Endodermal cell (in vitro differentiated cells): ENCODE results near the gene RAB4B. TPM values are rescaled to one million over a fixed set of nuclear protein-coding genes. Genes with fewer than 3 reads are reported as not detected.
"Not testable (repeated sequence)": the region's sequence is repeated elsewhere in the genome, so short reads cannot be mapped to it uniquely, and the experiment has no call there.

Source experiments
- DNase-seq: peaks from one replicate; pipeline ENCODE4 v3.0.0-alpha.2; 2017
- H3K27ac ChIP-seq: 2 replicates; pipeline ENCODE4 v1.5.1; 2013; ENCODE audit warnings: mild to moderate bottlenecking, low read depth, low read length, moderate library complexity
- H3K27me3 ChIP-seq: 2 replicates; pipeline ENCODE4 v1.6.1; 2013; ENCODE audit warnings: mild to moderate bottlenecking, low read length, moderate library complexity; ENCODE audit not compliant: insufficient read depth, control insufficient read depth, poor library complexity, severe bottlenecking
- H3K36me3 ChIP-seq: 2 replicates; pipeline ENCODE4 v1.7.0; 2013; ENCODE audit warnings: mild to moderate bottlenecking, low read length, moderate library complexity; ENCODE audit not compliant: control insufficient read depth, insufficient read depth
- H3K4me1 ChIP-seq: one replicate; pipeline ENCODE4 v1.7.0; 2013; ENCODE audit warnings: low read length; ENCODE audit not compliant: control insufficient read depth, insufficient read depth
- H3K4me3 ChIP-seq: 2 replicates; pipeline ENCODE4 v1.5.1; 2013; ENCODE audit warnings: mild to moderate bottlenecking, low read length, moderate library complexity
- H3K9ac ChIP-seq: 2 replicates; pipeline ENCODE4 v1.6.1; 2013; ENCODE audit warnings: mild to moderate bottlenecking, low read length, moderate library complexity; ENCODE audit not compliant: poor library complexity, severe bottlenecking; ENCODE audit errors: extremely low read depth
- H3K9me3 ChIP-seq: 2 replicates; pipeline ENCODE4 v1.6.1; 2013; ENCODE audit warnings: mild to moderate bottlenecking, low read length, moderate library complexity; ENCODE audit not compliant: control insufficient read depth
- H3K27ac Mint-ChIP-seq: 2 replicates; pipeline ENCODE4 v1.8.0; 2020; ENCODE audit warnings: mixed read lengths
- H3K27me3 Mint-ChIP-seq: 2 replicates; pipeline ENCODE4 v1.8.0; 2021; ENCODE audit warnings: mild to moderate bottlenecking, mixed read lengths; ENCODE audit not compliant: insufficient read depth
- H3K36me3 Mint-ChIP-seq: 2 replicates; pipeline ENCODE4 v1.8.0; 2020; ENCODE audit warnings: low read depth, mixed read lengths
- H3K4me1 Mint-ChIP-seq: 2 replicates; pipeline ENCODE4 v1.8.0; 2020; ENCODE audit warnings: mixed read lengths
- H3K4me3 Mint-ChIP-seq: 2 replicates; pipeline ENCODE4 v1.8.0; 2020; ENCODE audit warnings: mild to moderate bottlenecking, moderate library complexity, mixed read lengths
- H3K9me3 Mint-ChIP-seq: 2 replicates; pipeline ENCODE4 v1.8.0; 2020; ENCODE audit warnings: mild to moderate bottlenecking, mixed read lengths
- CTCF ChIP-seq: fragments of 200-600 bp; sonication (generic); conservative IDR thresholded peaks from 2 replicates; pipeline ENCODE4 v1.5.0; 2021; ENCODE audit warnings: antibody characterized with exemption, mild to moderate bottlenecking
- WGBS, 2 experiments: methylation state at CpG; one replicate each; pipeline versions ENCODE4 v1.1.5 to v1.1.7; 2013; ENCODE audit warnings: missing lambda C conversion rate in 2 of 2, mixed read lengths in 1 of 2; ENCODE audit not compliant: insufficient coverage in 1 of 2, insufficient read length in 1 of 2; 5-methylcytosine and 5-hydroxymethylcytosine counted together
- total RNA-seq, 2 donors: library from RNA; stranded (reverse); fragmentation: NEBNext Ultra II Directional in 1 of 2; extraction: Animal tissue kit (Norgen Biotek cat#: 25700) in 1 of 2; gene quantifications; 2 replicates in 1 of 2; 3 replicates in 1 of 2; pipeline ENCODE4 v1.2.1, GENCODE V29; 2021

RAB4B gene
- total RNA-seq, 2 donors from 2014 or later, result 29.2 to 34.1 TPM

GRCh38 chr19:40826312-40826698 lies 48.3 kb downstream of the RAB4B start:
- H3K27me3 Mint-ChIP-seq, result peaks cover 14% of the 10 kb centered on the region
- 93 to 95% methylated on average over 5 to 6 of the region's 14 CpGs for WGBS, 2 experiments
- H3K4me1 ChIP-seq, H3K9me3 ChIP-seq, H3K4me3 ChIP-seq, H3K27ac Mint-ChIP-seq, H3K9me3 Mint-ChIP-seq, H3K27ac ChIP-seq, H3K9ac ChIP-seq, H3K27me3 ChIP-seq, H3K4me3 Mint-ChIP-seq, H3K36me3 ChIP-seq, DNase-seq, H3K36me3 Mint-ChIP-seq: not testable (repeated sequence)
- H3K4me1 Mint-ChIP-seq, result peaks cover 24% of the 10 kb centered on the region

- H3K4me1 ChIP-seq, H3K27me3 ChIP-seq, H3K36me3 Mint-ChIP-seq, H3K9ac ChIP-seq, H3K4me3 Mint-ChIP-seq, H3K27ac ChIP-seq, H3K36me3 ChIP-seq, H3K9me3 ChIP-seq, H3K4me3 ChIP-seq, H3K27ac Mint-ChIP-seq, H3K9me3 Mint-ChIP-seq: not testable (repeated sequence)
- 96 to 99% methylated on average over 9 to 29 of the region's 29 CpGs for WGBS, 2 experiments
- peaks cover 17% of the 10 kb centered on the region for H3K27me3 Mint-ChIP-seq
- peak; percentile 33 for DNase-seq
- peaks cover 22% of the 10 kb centered on the region for H3K4me1 Mint-ChIP-seq
Observed at GRCh38 chr19:40826699-40827385, 48.8 kb downstream of the RAB4B start.

- H3K27ac ChIP-seq, result no peak overlapping the region
- DNase-seq, result peak; percentile 17
- Mint-ChIP-seq H3K27ac (no peak overlapping the region), H3K4me3 (no peak overlapping the region), H3K9me3 (no peaks in the 10 kb centered on the region), H3K36me3 (no peaks in the 10 kb centered on the region), H3K4me1 (peaks cover 14% of the 10 kb centered on the region), H3K27me3 (peaks cover 21% of the 10 kb centered on the region)
- no peak for TF ChIP-seq CTCF
- WGBS, 2 experiments, result 93 to 97% methylated on average over 19 to 22 of the region's 22 CpGs
- no peaks in the 10 kb centered on the region for H3K9me3 ChIP-seq
- H3K4me3 ChIP-seq, result no peak overlapping the region
- H3K27me3 ChIP-seq, result no peaks in the 10 kb centered on the region
- peaks cover 2% of the 10 kb centered on the region for H3K4me1 ChIP-seq
- no peaks in the 10 kb centered on the region for H3K36me3 ChIP-seq
- H3K9ac ChIP-seq, result no peak overlapping the region
Observed at GRCh38 chr19:40827386-40828247, 49.6 kb downstream of the RAB4B start.

GRCh38 chr19:40829205-40829604 lies 51.2 kb downstream of the RAB4B start:
- Mint-ChIP-seq H3K27me3 (peaks cover 23% of the 10 kb centered on the region), H3K4me3 (no peak overlapping the region), H3K9me3 (no peaks in the 10 kb centered on the region), H3K4me1 (no peaks in the 10 kb centered on the region), H3K27ac (no peak overlapping the region), H3K36me3 (no peaks in the 10 kb centered on the region)
- Histone ChIP-seq H3K9ac (no peak overlapping the region), H3K36me3 (no peaks in the 10 kb centered on the region), H3K9me3 (no peaks in the 10 kb centered on the region), H3K4me3 (no peak overlapping the region), H3K4me1 (no peaks in the 10 kb centered on the region), H3K27me3 (no peaks in the 10 kb centered on the region), H3K27ac (no peak overlapping the region)
- no peak for TF ChIP-seq CTCF
- no peak for DNase-seq

GRCh38 chr19:40830741-40831140 lies 52.7 kb downstream of the RAB4B start:
- not testable (repeated sequence) for H3K9ac ChIP-seq, H3K36me3 ChIP-seq, H3K9me3 Mint-ChIP-seq, H3K4me1 ChIP-seq, H3K4me3 ChIP-seq, H3K4me3 Mint-ChIP-seq, H3K9me3 ChIP-seq, H3K36me3 Mint-ChIP-seq, H3K27ac ChIP-seq, H3K27me3 ChIP-seq, H3K27ac Mint-ChIP-seq, H3K4me1 Mint-ChIP-seq
- peak; percentile 21 for DNase-seq
- WGBS, 2 experiments, result 88 to 93% methylated on average over 4 to 16 of the region's 16 CpGs
- H3K27me3 Mint-ChIP-seq, result peaks cover 23% of the 10 kb centered on the region
